K562 (cell line): Measurements from ENCODE around the gene SEC61A2. TPM values are rescaled to one million over a fixed set of nuclear protein-coding genes. Genes with fewer than 3 reads are reported as not detected.

Experiments
- CTCF ChIP-seq, 3 experiments: IDR thresholded peaks in 2 of 3; conservative IDR thresholded peaks in 1 of 3; 2 replicates each; pipeline ENCODE4 v1.5.1; 2011 to 2012; ENCODE audit warnings: low read length in 3 of 3, mild to moderate bottlenecking in 3 of 3, control low read depth in 2 of 3, improper control_type of control experiment in 1 of 3, inconsistent platforms in 1 of 3, low read depth in 1 of 3, mixed read lengths in 1 of 3, moderate library complexity in 1 of 3; ENCODE audit not compliant: insufficient read depth in 2 of 3
- ETV6 ChIP-seq, 3 experiments: fragments of 150-350 bp in 1 of 3; sonication (generic) in 1 of 3; formaldehyde crosslinking in 1 of 3; IDR thresholded peaks; 2 replicates each; pipeline versions ENCODE4 v1.6.1 to v1.8.0; 2014 to 2022; ENCODE audit warnings: borderline replicate concordance in 2 of 3, low read depth in 2 of 3, antibody characterized with exemption in 1 of 3, low read length in 1 of 3, mild to moderate bottlenecking in 1 of 3, missing genetic modification reagents in 1 of 3
- MAX ChIP-seq: sonication (generic); formaldehyde crosslinking; IDR thresholded peaks from 2 replicates; pipeline ENCODE4 v1.9.0; 2022; ENCODE audit warnings: mild to moderate bottlenecking, missing genetic modification reagents
- PHB2 ChIP-seq: fragments of 450-650 bp; IDR thresholded peaks from 2 replicates; pipeline ENCODE4 v1.6.1; 2017; ENCODE audit warnings: low read depth
- PREB ChIP-seq: sonication (generic); formaldehyde crosslinking; IDR thresholded peaks from 2 replicates; pipeline ENCODE4 v1.8.1; 2023; ENCODE audit warnings: mild to moderate bottlenecking, missing genetic modification reagents
- SIN3A ChIP-seq, 2 experiments: fragments of 150-350 bp in 1 of 2; IDR thresholded peaks; 2 replicates each; pipeline ENCODE4 v1.6.1; 2011 to 2016; ENCODE audit warnings: borderline replicate concordance in 2 of 2, low read depth in 2 of 2, low read length in 2 of 2, mild to moderate bottlenecking in 2 of 2, moderate library complexity in 2 of 2; ENCODE audit not compliant: control insufficient read depth in 1 of 2
- SREBF2 ChIP-seq: sonication (generic); formaldehyde crosslinking; IDR thresholded peaks from 2 replicates; pipeline ENCODE4 v1.4.0; 2020; ENCODE audit warnings: mild to moderate bottlenecking, missing genetic modification reagents
- XRCC5 ChIP-seq: fragments of 200-400 bp; formaldehyde crosslinking; IDR thresholded peaks from 2 replicates; pipeline ENCODE4 v1.6.1; 2017; ENCODE audit warnings: low read depth, mild to moderate bottlenecking, low read length
- ZNF134 ChIP-seq: fragments of 250-450 bp; sonication (Bioruptor Pico); conservative IDR thresholded peaks from 2 replicates; pipeline ENCODE4 v1.4.0; 2020
- ZNF445 ChIP-seq: fragments of 250-450 bp; sonication (Bioruptor Pico); IDR thresholded peaks from 2 replicates; pipeline ENCODE4 v1.4.0; 2020; ENCODE audit warnings: low read depth, mild to moderate bottlenecking, moderate library complexity
- ZNF76 ChIP-seq: fragments of 250-450 bp; sonication (Bioruptor Pico); IDR thresholded peaks from 2 replicates; pipeline ENCODE4 v1.4.0; 2020; ENCODE audit warnings: mild to moderate bottlenecking, moderate library complexity, borderline replicate concordance
- polyA plus RNA-seq, 8 experiments: library from polyadenylated mRNA; depleted of rRNA in 4 of 8; stranded (reverse) in 5 of 8; unstranded in 3 of 8; fragments of >200 nt; fragmentation: Nextera tagmentation in 2 of 8; fragmentation: Illumina TruSeq in 1 of 8; extraction: Ambion mirVana in 2 of 8; extraction: Trizol in 1 of 8; gene quantifications; 2 replicates each; pipeline versions ENCODE4 v1.2.1 to v1.2.3, GENCODE V29; 2011 to 2014; ENCODE audit warnings: inconsistent platforms in 1 of 8, missing spikeins in 1 of 8
- total RNA-seq, 7 experiments: library from RNA; depleted of rRNA in 6 of 7; stranded (reverse); fragments of >200 nt in 6 of 7; fragmentation: Illumina TruSeq in 2 of 7; extraction: Trizol in 2 of 7; gene quantifications; 2 replicates each; pipeline versions ENCODE4 v1.2.1 to v1.2.3, GENCODE V29; 2011 to 2021; ENCODE audit warnings: low replicate concordance in 1 of 7
- TF ChIP-seq, protein P1 (sequence below): fragments of 450-650 bp; IDR thresholded peaks from 2 replicates; pipeline ENCODE4 v1.6.1; 2016; ENCODE audit warnings: low read depth

Gene SEC61A2
- total and polyA plus RNA-seq, 9 of the 15 experiments (the other 6 are each of a cell fraction or from before 2014, with no cell fraction given): 1.2 to 9.7 (median 3.9) TPM

- TF ChIP-seq, protein P1, sequence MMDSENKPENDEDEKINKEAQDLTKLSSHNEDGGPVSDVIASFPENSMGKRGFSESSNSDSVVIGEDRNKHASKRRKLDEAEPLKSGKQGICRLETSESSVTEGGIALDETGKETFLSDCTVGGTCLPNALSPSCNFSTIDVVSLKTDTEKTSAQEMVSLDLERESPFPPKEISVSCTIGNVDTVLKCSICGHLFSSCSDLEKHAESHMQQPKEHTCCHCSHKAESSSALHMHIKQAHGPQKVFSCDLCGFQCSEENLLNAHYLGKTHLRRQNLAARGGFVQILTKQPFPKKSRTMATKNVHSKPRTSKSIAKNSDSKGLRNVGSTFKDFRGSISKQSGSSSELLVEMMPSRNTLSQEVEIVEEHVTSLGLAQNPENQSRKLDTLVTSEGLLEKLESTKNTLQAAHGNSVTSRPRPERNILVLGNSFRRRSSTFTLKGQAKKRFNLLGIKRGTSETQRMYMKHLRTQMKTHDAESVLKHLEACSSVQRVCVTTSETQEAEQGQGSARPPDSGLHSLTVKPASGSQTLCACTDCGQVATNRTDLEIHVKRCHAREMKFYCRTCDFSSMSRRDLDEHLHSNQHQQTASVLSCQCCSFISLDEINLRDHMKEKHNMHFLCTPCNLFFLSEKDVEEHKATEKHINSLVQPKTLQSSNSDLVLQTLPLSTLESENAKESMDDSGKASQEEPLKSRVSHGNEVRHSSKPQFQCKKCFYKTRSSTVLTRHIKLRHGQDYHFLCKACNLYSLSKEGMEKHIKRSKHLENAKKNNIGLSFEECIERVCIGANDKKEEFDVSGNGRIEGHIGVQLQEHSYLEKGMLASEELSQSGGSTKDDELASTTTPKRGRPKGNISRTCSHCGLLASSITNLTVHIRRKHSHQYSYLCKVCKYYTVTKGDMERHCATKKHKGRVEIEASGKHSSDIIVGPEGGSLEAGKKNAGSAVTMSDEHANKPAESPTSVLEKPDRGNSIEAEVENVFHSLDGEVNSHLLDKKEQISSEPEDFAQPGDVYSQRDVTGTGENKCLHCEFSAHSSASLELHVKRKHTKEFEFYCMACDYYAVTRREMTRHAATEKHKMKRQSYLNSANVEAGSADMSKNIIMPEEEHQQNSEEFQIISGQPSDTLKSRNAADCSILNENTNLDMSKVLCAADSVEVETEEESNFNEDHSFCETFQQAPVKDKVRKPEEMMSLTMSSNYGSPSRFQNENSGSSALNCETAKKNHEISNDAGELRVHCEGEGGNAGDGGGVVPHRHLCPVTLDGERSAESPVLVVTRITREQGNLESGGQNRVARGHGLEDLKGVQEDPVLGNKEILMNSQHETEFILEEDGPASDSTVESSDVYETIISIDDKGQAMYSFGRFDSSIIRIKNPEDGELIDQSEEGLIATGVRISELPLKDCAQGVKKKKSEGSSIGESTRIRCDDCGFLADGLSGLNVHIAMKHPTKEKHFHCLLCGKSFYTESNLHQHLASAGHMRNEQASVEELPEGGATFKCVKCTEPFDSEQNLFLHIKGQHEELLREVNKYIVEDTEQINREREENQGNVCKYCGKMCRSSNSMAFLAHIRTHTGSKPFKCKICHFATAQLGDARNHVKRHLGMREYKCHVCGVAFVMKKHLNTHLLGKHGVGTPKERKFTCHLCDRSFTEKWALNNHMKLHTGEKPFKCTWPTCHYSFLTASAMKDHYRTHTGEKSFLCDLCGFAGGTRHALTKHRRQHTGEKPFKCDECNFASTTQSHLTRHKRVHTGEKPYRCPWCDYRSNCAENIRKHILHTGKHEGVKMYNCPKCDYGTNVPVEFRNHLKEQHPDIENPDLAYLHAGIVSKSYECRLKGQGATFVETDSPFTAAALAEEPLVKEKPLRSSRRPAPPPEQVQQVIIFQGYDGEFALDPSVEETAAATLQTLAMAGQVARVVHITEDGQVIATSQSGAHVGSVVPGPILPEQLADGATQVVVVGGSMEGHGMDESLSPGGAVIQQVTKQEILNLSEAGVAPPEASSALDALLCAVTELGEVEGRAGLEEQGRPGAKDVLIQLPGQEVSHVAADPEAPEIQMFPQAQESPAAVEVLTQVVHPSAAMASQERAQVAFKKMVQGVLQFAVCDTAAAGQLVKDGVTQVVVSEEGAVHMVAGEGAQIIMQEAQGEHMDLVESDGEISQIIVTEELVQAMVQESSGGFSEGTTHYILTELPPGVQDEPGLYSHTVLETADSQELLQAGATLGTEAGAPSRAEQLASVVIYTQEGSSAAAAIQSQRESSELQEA: peak; percentile 95
- TF ChIP-seq ZNF445 (CRISPR knock-in tag): no peak
- no peak for TF ChIP-seq PREB (CRISPR knock-in tag)
- TF ChIP-seq ZNF76 (CRISPR knock-in tag): no peak
- peak; percentile 89; the same call in 1 of the 2 replicates for TF ChIP-seq XRCC5
- peak; percentile 48 to 84; a peak in 1 of 4 replicates for TF ChIP-seq SIN3A (IDR thresholded peaks at IDR 0.05; ENCODE audit: borderline replicate concordance in 2 of 2, control insufficient read depth in 1 of 2, low read depth in 2 of 2, low read length in 2 of 2)
- no peak for TF ChIP-seq PHB2
- peak; percentile 88 for TF ChIP-seq MAX (CRISPR knock-in tag)
- TF ChIP-seq CTCF (IDR thresholded peaks at IDR 0.05 in 2 of 3, conservative IDR thresholded peaks at IDR 0.05 in 1 of 3; ENCODE audit: insufficient read depth in 2 of 3, low read depth in 1 of 3, low read length in 3 of 3): peak in 1 of 3 experiments; percentile 11; a peak in 1 of 6 replicates
- 0 out of 4 replicates have a peak, but pooled peaks of 1 of the 2 experiments have one; percentile 23 for TF ChIP-seq ETV6 (IDR thresholded peaks at IDR 0.05; ENCODE audit: borderline replicate concordance in 1 of 2, low read depth in 2 of 2, low read length in 1 of 2)
- TF ChIP-seq ETV6 (CRISPR knock-in tag; IDR thresholded peaks at IDR 0.05; ENCODE audit: borderline replicate concordance): no peak
- TF ChIP-seq ZNF134 (CRISPR knock-in tag): no peak
- TF ChIP-seq SREBF2 (CRISPR knock-in tag): 0 out of 2 replicates have a peak, but pooled peaks have one; percentile 44
These were observed 66.4 kb downstream of the SEC61A2 start, which contains the start of the genes CDC123 and NUDT5 (continued) for GRCh38 chr10:12195603-12196506.
